GM21526 (cell line): ENCODE measurements around the gene ITIH4.

ENCODE experiments used
- ATAC-seq: cut with Tn5 transposase; IDR thresholded peaks from one replicate; pipeline ENCODE4 v1.9.1; 2021; ENCODE audit warnings: moderate library complexity; ENCODE audit not compliant: unreplicated experiment, low FRiP score

Gene ITIH4

GRCh38 chr3:52830535-52831258 is at the start of gene ITIH4:
TSS of gene ITIH4 (minus strand) at chr3:52830672. CDS start at chr3:52830642, 30 bp downstream.
- no peak for ATAC-seq

- no peak for ATAC-seq
These were observed 49.6 kb upstream of the ITIH4 start for GRCh38 chr3:52880047-52880446.

- ATAC-seq, result no peak
These were observed 49.1 kb upstream of the ITIH4 start for GRCh38 chr3:52879581-52879980.

GRCh38 chr3:52879090-52879489 is 48.6 kb upstream of the ITIH4 start:
- ATAC-seq, result no peak

GRCh38 chr3:52877085-52877484 is 46.6 kb upstream of the ITIH4 start:
- ATAC-seq, result no peak

- no peak for ATAC-seq
These were observed 44.6 kb upstream of the ITIH4 start for GRCh38 chr3:52874864-52875587.

GRCh38 chr3:52874160-52874701 is 43.8 kb upstream of the ITIH4 start:
- no peak for ATAC-seq

- ATAC-seq, result no peak
These were observed 43.1 kb upstream of the ITIH4 start for GRCh38 chr3:52873433-52874159.

GRCh38 chr3:52872245-52872644 is 41.8 kb upstream of the ITIH4 start:
- ATAC-seq, result no peak

GRCh38 chr3:52871761-52872160 is 41.3 kb upstream of the ITIH4 start:
- ATAC-seq, result no peak

GRCh38 chr3:52870471-52870870 is 40.0 kb upstream of the ITIH4 start:
- no peak for ATAC-seq

GRCh38 chr3:52866427-52866826 is 36.0 kb upstream of the ITIH4 start:
- no peak for ATAC-seq

GRCh38 chr3:52865994-52866393 is 35.5 kb upstream of the ITIH4 start:
- no peak for ATAC-seq

- no peak for ATAC-seq
These were observed 29.9 kb upstream of the ITIH4 start for GRCh38 chr3:52860424-52860768.

- ATAC-seq, result no peak
These were observed 29.4 kb upstream of the ITIH4 start for GRCh38 chr3:52859686-52860423.

- ATAC-seq, result no peak
These were observed 27.4 kb upstream of the ITIH4 start for GRCh38 chr3:52857864-52858263.

- no peak for ATAC-seq
These were observed 26.7 kb upstream of the ITIH4 start for GRCh38 chr3:52857133-52857532.

GRCh38 chr3:52856666-52857065 is 26.2 kb upstream of the ITIH4 start:
- ATAC-seq, result no peak

- ATAC-seq, result no peak
These were observed 23.5 kb upstream of the ITIH4 start for GRCh38 chr3:52854013-52854412.

- no peak for ATAC-seq
These were observed 21.9 kb upstream of the ITIH4 start for GRCh38 chr3:52852419-52852818.

GRCh38 chr3:52851348-52851747 is 20.9 kb upstream of the ITIH4 start:
- ATAC-seq, result no peak
